ENCODE measurements around the gene UST.
"Not testable (repeated sequence)": the region's sequence is repeated elsewhere in the genome, so short reads cannot be mapped to it uniquely, and the experiment has no call there.

The UST gene

DNA sequence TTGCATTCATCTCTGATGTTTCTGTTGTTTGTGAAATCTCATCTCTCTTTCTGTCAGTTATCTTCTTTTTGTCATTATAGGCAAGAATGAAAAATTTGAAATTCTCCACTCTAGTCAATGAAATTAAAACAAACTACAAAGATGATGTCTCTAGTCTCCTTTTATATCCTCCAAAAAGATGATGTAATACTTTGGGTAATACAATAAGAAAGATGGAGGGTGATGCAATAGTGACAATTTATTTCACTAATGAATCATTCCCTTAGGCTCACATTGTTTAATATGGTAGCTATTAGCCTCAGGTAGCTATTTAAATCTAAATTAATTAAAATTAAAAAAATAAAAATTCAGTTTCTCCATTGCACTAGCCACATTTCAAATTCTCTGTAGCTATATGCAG lies 145.4 kb downstream of the UST start:
- Histone ChIP-seq H3K9me3 (ENCODE audit: control insufficient read depth, low read length) (no peaks in the 10 kb centered on the region), H3K4me3 (ENCODE audit: low read length) (no peak overlapping the region), H3K9ac (ENCODE audit: low read length) (no peak overlapping the region), H3K4me1 (ENCODE audit: control insufficient read depth, insufficient read depth, low read length) (peaks cover 35% of the 10 kb centered on the region), H3K27me3 (replicated peaks; ENCODE audit: control insufficient read depth, insufficient read depth, low read length) (no peaks in the 10 kb centered on the region), H3K36me3 (ENCODE audit: control insufficient read depth, insufficient read depth, low read length, severe bottlenecking) (no peaks in the 10 kb centered on the region)
- peak; percentile 27 for DNase-seq (ENCODE audit: low read depth)

DNA sequence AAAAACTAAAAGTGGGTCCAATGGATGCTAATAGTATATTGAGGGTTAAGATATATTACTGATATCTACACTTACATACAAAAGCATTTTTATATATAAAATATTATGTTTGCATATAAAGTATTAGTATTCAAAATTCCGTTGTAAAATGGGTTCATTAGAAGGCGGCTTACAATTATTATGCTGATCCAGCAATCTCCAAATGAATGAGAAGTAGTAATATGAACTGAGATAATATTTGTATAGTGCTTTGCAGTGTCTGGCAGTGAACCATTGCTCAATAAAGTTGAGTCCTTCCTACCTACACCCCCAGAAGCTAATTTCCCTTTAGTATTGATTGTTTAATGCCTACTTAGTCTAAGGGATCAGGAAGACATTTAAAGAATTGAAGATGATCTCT lies 146.2 kb downstream of the UST start:
- peaks cover 33% of the 10 kb centered on the region for H3K4me1 ChIP-seq (ENCODE audit: control insufficient read depth, insufficient read depth, low read length)
- no peak for DNase-seq (ENCODE audit: low read depth)
- no peak overlapping the region for H3K9ac ChIP-seq (ENCODE audit: low read length)
- H3K27me3 ChIP-seq (replicated peaks; ENCODE audit: control insufficient read depth, insufficient read depth, low read length) = no peaks in the 10 kb centered on the region
- H3K9me3 ChIP-seq (ENCODE audit: control insufficient read depth, low read length) = no peaks in the 10 kb centered on the region
- no peak overlapping the region for H3K4me3 ChIP-seq (ENCODE audit: low read length)
- no peaks in the 10 kb centered on the region for H3K36me3 ChIP-seq (ENCODE audit: control insufficient read depth, insufficient read depth, low read length, severe bottlenecking)

DNA sequence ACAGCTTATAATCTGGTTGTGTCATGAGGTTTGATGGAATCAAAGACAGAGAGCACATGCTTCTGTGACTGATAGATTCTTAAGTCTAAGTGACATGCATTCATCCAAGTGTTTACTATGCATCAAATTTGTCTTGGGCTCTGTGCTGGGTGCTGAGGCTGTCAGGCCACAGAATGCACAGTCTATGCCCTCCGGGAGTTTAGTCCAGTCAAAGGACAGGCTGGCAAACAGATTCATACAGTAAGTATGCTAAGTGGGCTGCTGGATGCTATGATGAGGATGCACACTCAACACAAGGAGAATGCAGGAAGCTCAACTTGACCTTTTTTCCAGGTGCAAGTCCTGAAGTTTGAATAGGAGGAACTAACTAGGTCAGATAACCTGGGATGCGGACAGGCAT lies 146.7 kb downstream of the UST start:
- peaks cover 35% of the 10 kb centered on the region for H3K4me1 ChIP-seq (ENCODE audit: control insufficient read depth, insufficient read depth, low read length)
- no peaks in the 10 kb centered on the region for H3K27me3 ChIP-seq (replicated peaks; ENCODE audit: control insufficient read depth, insufficient read depth, low read length)
- H3K36me3 ChIP-seq (ENCODE audit: control insufficient read depth, insufficient read depth, low read length, severe bottlenecking) = no peaks in the 10 kb centered on the region
- no peak overlapping the region for H3K9ac ChIP-seq (ENCODE audit: low read length)
- no peak overlapping the region for H3K4me3 ChIP-seq (ENCODE audit: low read length)
- no peaks in the 10 kb centered on the region for H3K9me3 ChIP-seq (ENCODE audit: control insufficient read depth, low read length)
- DNase-seq (ENCODE audit: low read depth) = no peak

- peaks cover 7% of the 10 kb centered on the region for H3K4me1 ChIP-seq (ENCODE audit: control insufficient read depth, insufficient read depth, low read length)
- no peaks in the 10 kb centered on the region for H3K9me3 ChIP-seq (ENCODE audit: control insufficient read depth, low read length)
- no peaks in the 10 kb centered on the region for H3K36me3 ChIP-seq (ENCODE audit: control insufficient read depth, insufficient read depth, low read length, severe bottlenecking)
- no peak for DNase-seq (ENCODE audit: low read depth)
- H3K4me3 ChIP-seq (ENCODE audit: low read length) = no peak overlapping the region
- H3K9ac ChIP-seq (ENCODE audit: low read length) = no peak overlapping the region
- H3K27me3 ChIP-seq (replicated peaks; ENCODE audit: control insufficient read depth, insufficient read depth, low read length) = no peaks in the 10 kb centered on the region
Measured at GRCh38 chr6:148898376-148899014, 151.7 kb downstream of the UST start.

- Histone ChIP-seq H3K9ac (ENCODE audit: low read length) (no peak overlapping the region), H3K4me1 (ENCODE audit: control insufficient read depth, insufficient read depth, low read length) (no peaks in the 10 kb centered on the region), H3K36me3 (ENCODE audit: control insufficient read depth, insufficient read depth, low read length, severe bottlenecking) (no peaks in the 10 kb centered on the region), H3K4me3 (ENCODE audit: low read length) (no peak overlapping the region), H3K27me3 (replicated peaks; ENCODE audit: control insufficient read depth, insufficient read depth, low read length) (no peaks in the 10 kb centered on the region), H3K9me3 (ENCODE audit: control insufficient read depth, low read length) (no peaks in the 10 kb centered on the region)
- no peak for DNase-seq (ENCODE audit: low read depth)
Measured at GRCh38 chr6:148904896-148905870, 158.4 kb downstream of the UST start.

DNA sequence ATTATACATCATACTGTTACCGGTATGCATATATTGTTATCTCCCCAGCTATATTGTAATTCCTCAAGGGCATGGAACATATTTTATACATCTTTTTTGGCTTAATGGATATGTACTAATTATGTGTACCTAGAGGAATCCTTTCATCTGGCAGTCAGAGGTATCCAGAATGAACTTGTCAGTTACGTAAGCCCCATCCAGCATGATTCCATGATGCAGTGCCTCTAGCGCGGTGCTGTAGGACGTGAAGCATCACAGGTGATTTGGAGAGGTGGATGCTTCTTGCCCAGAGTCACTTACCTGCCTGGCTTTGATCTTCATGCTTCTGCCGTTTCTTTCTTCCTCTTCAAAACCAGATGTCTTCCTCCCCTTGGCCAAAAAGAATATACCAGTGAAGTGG lies 159.1 kb downstream of the UST start:
- no peak for DNase-seq (ENCODE audit: low read depth)
- Histone ChIP-seq H3K4me3 (ENCODE audit: low read length) (no peak overlapping the region), H3K4me1 (ENCODE audit: control insufficient read depth, insufficient read depth, low read length) (no peaks in the 10 kb centered on the region), H3K36me3 (ENCODE audit: control insufficient read depth, insufficient read depth, low read length, severe bottlenecking) (no peaks in the 10 kb centered on the region), H3K27me3 (replicated peaks; ENCODE audit: control insufficient read depth, insufficient read depth, low read length) (no peaks in the 10 kb centered on the region), H3K9me3 (ENCODE audit: control insufficient read depth, low read length) (no peaks in the 10 kb centered on the region), H3K9ac (ENCODE audit: low read length) (no peak overlapping the region)

- Histone ChIP-seq H3K27me3 (replicated peaks; ENCODE audit: control insufficient read depth, insufficient read depth, low read length) (no peaks in the 10 kb centered on the region), H3K9ac (ENCODE audit: low read length) (no peak overlapping the region), H3K9me3 (ENCODE audit: control insufficient read depth, low read length) (no peaks in the 10 kb centered on the region), H3K36me3 (ENCODE audit: control insufficient read depth, insufficient read depth, low read length, severe bottlenecking) (no peaks in the 10 kb centered on the region), H3K4me3 (ENCODE audit: low read length) (no peak overlapping the region), H3K4me1 (ENCODE audit: control insufficient read depth, insufficient read depth, low read length) (no peaks in the 10 kb centered on the region)
- no peak for DNase-seq (ENCODE audit: low read depth)
Measured at GRCh38 chr6:148906386-148906785, 159.6 kb downstream of the UST start.

DNA sequence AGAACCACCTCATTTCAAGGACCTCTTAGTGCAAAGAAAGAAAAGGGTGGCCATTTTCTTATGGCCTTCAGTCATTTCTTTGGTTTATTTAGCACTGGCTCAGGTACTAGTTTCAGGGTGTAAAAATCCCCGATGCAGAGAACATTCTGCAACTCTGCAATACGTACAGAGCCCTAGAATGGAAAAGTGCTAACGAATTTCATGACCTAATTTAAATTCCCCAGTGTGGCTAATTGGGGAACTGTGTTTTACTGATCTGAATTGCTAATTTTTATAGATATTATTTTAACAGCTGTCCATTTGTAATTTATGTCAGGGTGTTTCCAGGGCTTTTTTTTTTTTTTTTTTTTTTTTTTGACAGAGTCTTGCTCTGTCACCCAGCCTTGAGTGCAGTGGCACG lies 160.7 kb downstream of the UST start:
- H3K4me1 ChIP-seq (ENCODE audit: control insufficient read depth, insufficient read depth, low read length) = no peaks in the 10 kb centered on the region
- H3K4me3 ChIP-seq (ENCODE audit: low read length) = no peak overlapping the region
- no peaks in the 10 kb centered on the region for H3K36me3 ChIP-seq (ENCODE audit: control insufficient read depth, insufficient read depth, low read length, severe bottlenecking)
- no peak overlapping the region for H3K9ac ChIP-seq (ENCODE audit: low read length)
- H3K27me3 ChIP-seq (replicated peaks; ENCODE audit: control insufficient read depth, insufficient read depth, low read length) = no peaks in the 10 kb centered on the region
- no peaks in the 10 kb centered on the region for H3K9me3 ChIP-seq (ENCODE audit: control insufficient read depth, low read length)
- DNase-seq (ENCODE audit: low read depth) = no peak

GRCh38 chr6:148912252-148912651 lies 165.4 kb downstream of the UST start:
- Histone ChIP-seq H3K9me3 (ENCODE audit: control insufficient read depth, low read length) (no peaks in the 10 kb centered on the region), H3K4me1 (ENCODE audit: control insufficient read depth, insufficient read depth, low read length) (no peaks in the 10 kb centered on the region), H3K9ac (ENCODE audit: low read length) (no peak overlapping the region), H3K36me3 (ENCODE audit: control insufficient read depth, insufficient read depth, low read length, severe bottlenecking) (no peaks in the 10 kb centered on the region), H3K27me3 (replicated peaks; ENCODE audit: control insufficient read depth, insufficient read depth, low read length) (no peaks in the 10 kb centered on the region), H3K4me3 (ENCODE audit: low read length) (no peak overlapping the region)
- no peak for DNase-seq (ENCODE audit: low read depth)

GRCh38 chr6:148915810-148916209 lies 169.0 kb downstream of the UST start:
- peaks cover 6% of the 10 kb centered on the region for H3K36me3 ChIP-seq (ENCODE audit: control insufficient read depth, insufficient read depth, low read length, severe bottlenecking)
- H3K9ac ChIP-seq (ENCODE audit: low read length) = no peak overlapping the region
- no peak for DNase-seq (ENCODE audit: low read depth)
- H3K9me3 ChIP-seq (ENCODE audit: control insufficient read depth, low read length) = peaks cover 6% of the 10 kb centered on the region
- no peaks in the 10 kb centered on the region for H3K27me3 ChIP-seq (replicated peaks; ENCODE audit: control insufficient read depth, insufficient read depth, low read length)
- H3K4me1 ChIP-seq (ENCODE audit: control insufficient read depth, insufficient read depth, low read length) = no peaks in the 10 kb centered on the region
- no peak overlapping the region for H3K4me3 ChIP-seq (ENCODE audit: low read length)

DNA sequence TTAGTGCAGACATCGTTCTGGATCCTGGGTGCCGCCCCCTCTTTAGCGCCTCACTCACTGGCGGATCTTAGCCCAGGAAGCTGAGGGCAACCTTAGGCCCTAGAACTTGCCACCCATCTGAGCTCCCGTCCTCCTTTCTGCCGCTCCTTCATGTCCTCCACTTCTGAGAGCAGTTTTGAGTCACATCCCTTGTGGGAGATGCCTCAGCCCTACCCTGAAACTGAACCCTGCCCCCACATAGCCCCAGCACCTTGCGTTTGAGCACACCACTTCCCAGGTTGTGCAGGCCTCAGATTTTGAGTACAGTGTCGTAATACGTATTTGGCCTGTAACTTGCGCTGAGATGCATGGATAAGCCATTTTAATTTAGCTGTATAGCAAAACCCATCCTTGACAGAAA lies 169.7 kb downstream of the UST start:
- not testable (repeated sequence) for H3K27me3 ChIP-seq (replicated peaks; ENCODE audit: control insufficient read depth, insufficient read depth, low read length); H3K4me1 ChIP-seq (ENCODE audit: control insufficient read depth, insufficient read depth, low read length); H3K4me3 ChIP-seq (ENCODE audit: low read length); H3K36me3 ChIP-seq (ENCODE audit: control insufficient read depth, insufficient read depth, low read length, severe bottlenecking); H3K9me3 ChIP-seq (ENCODE audit: control insufficient read depth, low read length); H3K9ac ChIP-seq (ENCODE audit: low read length); DNase-seq (ENCODE audit: low read depth)
